Loucy (cell line): ENCODE measurements around the gene STARD8.
A peak's percentile ranks its signal among the peaks of the same experiment; 100 is the strongest.

Experiments
- EZH2phosphoT487 ChIP-seq: fragments of 200-600 bp; IDR thresholded peaks from 2 replicates; pipeline ENCODE4 v1.6.1; 2018; ENCODE audit warnings: antibody characterized with exemption, mild to moderate bottlenecking, moderate library complexity, borderline replicate concordance
- TF ChIP-seq, protein P1 (sequence below): fragments of 200-600 bp; sonication (generic); conservative IDR thresholded peaks from 2 replicates; pipeline ENCODE4 v1.5.1; 2014; ENCODE audit warnings: mild to moderate bottlenecking, antibody characterized with exemption, low read length

DNA sequence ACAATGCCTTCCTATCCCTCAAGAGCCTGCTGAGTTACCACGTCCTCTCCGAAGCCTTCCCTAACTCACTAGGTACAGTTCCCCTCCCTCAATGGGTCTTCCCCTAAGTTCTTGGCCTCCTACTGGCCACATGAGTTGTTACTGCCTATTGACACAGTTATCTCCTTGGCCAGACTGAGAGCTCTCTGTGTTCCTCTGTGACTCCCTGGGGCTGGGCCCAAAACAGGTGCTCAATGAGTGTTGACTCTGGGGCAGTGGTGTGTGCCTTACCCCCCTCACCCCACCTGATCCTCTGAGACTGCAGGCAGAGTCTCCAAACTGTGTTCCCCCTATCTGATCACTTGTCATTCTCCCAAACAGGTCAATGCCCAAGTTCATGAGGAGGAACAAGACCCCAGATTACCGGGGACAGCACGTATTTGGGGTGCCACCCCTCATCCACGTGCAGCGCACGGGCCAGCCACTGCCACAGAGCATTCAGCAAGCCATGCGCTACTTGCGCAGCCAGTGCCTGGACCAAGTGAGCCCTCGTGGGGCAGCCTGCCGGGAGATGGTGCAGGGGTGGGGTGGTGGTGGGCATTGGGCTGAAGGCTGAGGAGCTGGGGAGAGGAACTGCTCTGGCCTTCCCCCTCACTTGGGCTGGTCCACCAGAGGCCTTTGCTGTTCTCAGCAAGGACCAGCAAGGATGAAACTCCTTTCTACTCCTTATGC is 72.6 kb downstream of the STARD8 start:
- TF ChIP-seq, protein P1, sequence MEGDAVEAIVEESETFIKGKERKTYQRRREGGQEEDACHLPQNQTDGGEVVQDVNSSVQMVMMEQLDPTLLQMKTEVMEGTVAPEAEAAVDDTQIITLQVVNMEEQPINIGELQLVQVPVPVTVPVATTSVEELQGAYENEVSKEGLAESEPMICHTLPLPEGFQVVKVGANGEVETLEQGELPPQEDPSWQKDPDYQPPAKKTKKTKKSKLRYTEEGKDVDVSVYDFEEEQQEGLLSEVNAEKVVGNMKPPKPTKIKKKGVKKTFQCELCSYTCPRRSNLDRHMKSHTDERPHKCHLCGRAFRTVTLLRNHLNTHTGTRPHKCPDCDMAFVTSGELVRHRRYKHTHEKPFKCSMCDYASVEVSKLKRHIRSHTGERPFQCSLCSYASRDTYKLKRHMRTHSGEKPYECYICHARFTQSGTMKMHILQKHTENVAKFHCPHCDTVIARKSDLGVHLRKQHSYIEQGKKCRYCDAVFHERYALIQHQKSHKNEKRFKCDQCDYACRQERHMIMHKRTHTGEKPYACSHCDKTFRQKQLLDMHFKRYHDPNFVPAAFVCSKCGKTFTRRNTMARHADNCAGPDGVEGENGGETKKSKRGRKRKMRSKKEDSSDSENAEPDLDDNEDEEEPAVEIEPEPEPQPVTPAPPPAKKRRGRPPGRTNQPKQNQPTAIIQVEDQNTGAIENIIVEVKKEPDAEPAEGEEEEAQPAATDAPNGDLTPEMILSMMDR: peak; percentile 37; the same call in 1 of the 2 replicates
- TF ChIP-seq EZH2phosphoT487: no peak
